GM12878 (cell line): ENCODE data around the gene SLC25A17. TPM values are rescaled to one million over a fixed set of nuclear protein-coding genes. Genes with fewer than 3 reads are reported as not detected.

Experiments
- ATAC-seq: fragments of 200-7000 bp; cut with Tn5 transposase; 3 replicates; pipeline ENCODE4 v1.9.1; 2020; ENCODE audit warnings: mild to moderate bottlenecking, moderate library complexity
- BruUV-seq: library from RNA; stranded (reverse); fragments of 400-500 nt; replicated peaks from 2 replicates; lab custom pipeline; 2021; lab: Mats Ljungman, UMichigan
- CTCF ChIA-PET: fragments of 300-600 bp; sonication (Branson Sonifier 250); formaldehyde crosslinking; extraction: SDS; loops from one replicate; lab custom pipeline; 2021; ENCODE audit warnings: inconsistent platforms; lab: Yijun Ruan, JAX
- POLR2A ChIA-PET: fragments of 350-600 bp; formaldehyde crosslinking; extraction: SDS; loops from one replicate; lab custom pipeline; 2021; ENCODE audit warnings: inconsistent platforms; lab: Charles Lee
- RAD21 ChIA-PET: fragments of 300-600 bp; sonication (Branson Sonifier 250); formaldehyde crosslinking; loops from one replicate; lab custom pipeline; 2023; ENCODE audit warnings: antibody characterized with exemption; ENCODE audit not compliant: unreplicated experiment; lab: Charles Lee
- SMC1A ChIA-PET: fragments of 300-600 bp; sonication (Branson Sonifier 250); formaldehyde crosslinking; loops from one replicate; lab custom pipeline; 2023; ENCODE audit not compliant: unreplicated experiment, uncharacterized antibody; lab: Charles Lee
- DNase-seq: peaks from one replicate; pipeline ENCODE4 v3.0.0-alpha.2; 2011; ENCODE audit warnings: low read depth, low spot score
- FAIRE-seq: peaks from 3 replicates; lab custom pipeline; 2011; peaks lifted over from hg19 to GRCh38; lab: Jason Lieb, UNC
- H2AFZ ChIP-seq: 2 replicates; pipeline ENCODE4 v1.6.0; 2011; ENCODE audit warnings: low read depth, low read length, control low read depth; ENCODE audit not compliant: control insufficient read depth
- H3K27ac ChIP-seq: 2 replicates; pipeline ENCODE4 v1.5.1; 2011; ENCODE audit warnings: control low read depth; ENCODE audit not compliant: control insufficient read depth, insufficient read depth
- H3K27me3 ChIP-seq, 2 experiments: replicated peaks in 1 of 2; 2 replicates each; pipeline versions ENCODE4 v1.6.0 to v1.6.1; 2011; ENCODE audit warnings: low read length in 1 of 2; ENCODE audit not compliant: control insufficient read depth in 2 of 2, insufficient read depth in 2 of 2
- H3K36me3 ChIP-seq, 2 experiments: 2 replicates each; pipeline ENCODE4 v1.5.1; 2011; ENCODE audit warnings: low read length in 1 of 2; ENCODE audit not compliant: control insufficient read depth in 2 of 2, insufficient read depth in 2 of 2
- H3K4me1 ChIP-seq: 2 replicates; pipeline ENCODE4 v1.6.1; 2011; ENCODE audit warnings: mild to moderate bottlenecking, low read length, moderate library complexity, mixed read lengths; ENCODE audit not compliant: control insufficient read depth, insufficient read depth
- H3K4me2 ChIP-seq: 2 replicates; pipeline ENCODE4 v1.6.0; 2011; ENCODE audit warnings: control low read depth; ENCODE audit not compliant: control insufficient read depth, insufficient read depth
- H3K4me3 ChIP-seq: fragments of 200-600 bp; sonication (generic); 2 replicates; pipeline ENCODE4 v1.5.1; 2016
- H3K79me2 ChIP-seq: 2 replicates; pipeline ENCODE4 v1.6.0; 2011; ENCODE audit warnings: low read length; ENCODE audit not compliant: control insufficient read depth, insufficient read depth
- H3K9ac ChIP-seq: 2 replicates; pipeline ENCODE4 v1.8.0; 2011; ENCODE audit warnings: low read length, control low read depth, mixed read lengths; ENCODE audit not compliant: control insufficient read depth, insufficient read depth
- H3K9me3 ChIP-seq: replicated peaks from 3 replicates; pipeline ENCODE4 v1.5.1; 2011; ENCODE audit warnings: mild to moderate bottlenecking, low read length; ENCODE audit not compliant: control insufficient read depth, insufficient read depth
- H4K20me1 ChIP-seq: 2 replicates; pipeline ENCODE4 v1.6.0; 2011; ENCODE audit not compliant: control insufficient read depth, insufficient read depth
- ASH2L ChIP-seq: fragments of 300-600, 200-600 bp; sonication (generic); IDR thresholded peaks from 2 replicates; pipeline ENCODE4 v1.6.1; 2017; ENCODE audit warnings: low read depth, mild to moderate bottlenecking, borderline replicate concordance
- BACH1 ChIP-seq: fragments of 450-650 bp; IDR thresholded peaks from 2 replicates; pipeline ENCODE4 v1.6.1; 2017; ENCODE audit warnings: mild to moderate bottlenecking, borderline replicate concordance
- CBFB ChIP-seq: IDR thresholded peaks from 2 replicates; pipeline ENCODE4 v1.6.1; 2016; ENCODE audit warnings: antibody characterized with exemption, low read depth
- CEBPB ChIP-seq, 2 experiments: fragments of 150-350 bp in 1 of 2; IDR thresholded peaks; 2 replicates each; pipeline ENCODE4 v1.6.1; 2012 to 2014; ENCODE audit warnings: low read depth in 2 of 2, low read length in 2 of 2, borderline replicate concordance in 1 of 2, inconsistent platforms in 1 of 2
- ESRRA ChIP-seq: IDR thresholded peaks from 2 replicates; pipeline ENCODE4 v1.6.1; 2012; ENCODE audit warnings: mild to moderate bottlenecking, low read length, improper control_type of control experiment
- NFXL1 ChIP-seq: fragments of 450-650 bp; IDR thresholded peaks from 2 replicates; pipeline ENCODE4 v1.6.1; 2017; ENCODE audit warnings: antibody characterized with exemption, mild to moderate bottlenecking, borderline replicate concordance
- SMARCA5 ChIP-seq: fragments of 450-650 bp; IDR thresholded peaks from 2 replicates; pipeline ENCODE4 v1.6.1; 2017; ENCODE audit warnings: mild to moderate bottlenecking
- WRNIP1 ChIP-seq: IDR thresholded peaks from 2 replicates; pipeline ENCODE4 v1.6.1; 2011; ENCODE audit warnings: low read depth, low read length, improper control_type of control experiment, borderline replicate concordance
- WGBS: methylation state at CpG from one replicate; pipeline ENCODE4 v1.1.6; 2016; ENCODE audit warnings: low lambda C conversion rate; ENCODE audit not compliant: insufficient replicate concordance, insufficient coverage; ENCODE audit errors: missing lambda C conversion rate; 5-methylcytosine and 5-hydroxymethylcytosine counted together
- in situ Hi-C: fragments of 300-500 bp; cut with MboI; formaldehyde crosslinking; loops from 9 replicates; pipeline ENCODE4 v1.14.3; 2018; ENCODE audit warnings: mixed read lengths
- intact Hi-C: fragments of 100-400 bp; cut with micrococcal nuclease; formaldehyde crosslinking; loops from one replicate; pipeline ENCODE4 v1.14.2; 2022; ENCODE audit not compliant: unreplicated experiment
- polyA plus RNA-seq, 11 experiments: library from polyadenylated mRNA; depleted of rRNA in 4 of 11; unstranded in 6 of 11; stranded (reverse) in 5 of 11; fragments of >200 nt; fragmentation: Nextera tagmentation in 4 of 11; fragmentation: Illumina TruSeq in 1 of 11; extraction: Ambion mirVana in 4 of 11; extraction: Trizol in 1 of 11; gene quantifications; 1 replicate in 1 of 11; 2 replicates in 10 of 11; pipeline versions ENCODE4 v1.2.1 to v1.2.3, GENCODE V29; 2011 to 2016; ENCODE audit warnings: inconsistent platforms in 2 of 11, missing spikeins in 2 of 11, low read depth in 1 of 11
- total RNA-seq, 4 experiments: library from RNA; depleted of rRNA in 3 of 4; stranded (reverse); fragments of >200 nt in 3 of 4; fragmentation: Illumina TruSeq in 1 of 4; extraction: Trizol in 1 of 4; gene quantifications; 2 replicates each; pipeline versions ENCODE4 v1.2.1 to v1.2.3, GENCODE V29; 2013 to 2021
- TF ChIP-seq, protein P1 (sequence below): fragments of 150-350 bp; IDR thresholded peaks from 2 replicates; pipeline ENCODE4 v1.6.1; 2014; ENCODE audit warnings: mild to moderate bottlenecking, low read depth, low read length
- TF ChIP-seq, protein P2 (sequence below): IDR thresholded peaks from 2 replicates; pipeline ENCODE4 v1.6.1; 2012; ENCODE audit warnings: improper control_type of control experiment, low read depth, low read length; ENCODE audit not compliant: insufficient replicate concordance

Gene SLC25A17
- total and polyA plus RNA-seq, 10 of the 15 experiments (the other 5 are each of a cell fraction or from before 2014, with no cell fraction given): 37.5 to 113 (median 62.3) TPM

DNA sequence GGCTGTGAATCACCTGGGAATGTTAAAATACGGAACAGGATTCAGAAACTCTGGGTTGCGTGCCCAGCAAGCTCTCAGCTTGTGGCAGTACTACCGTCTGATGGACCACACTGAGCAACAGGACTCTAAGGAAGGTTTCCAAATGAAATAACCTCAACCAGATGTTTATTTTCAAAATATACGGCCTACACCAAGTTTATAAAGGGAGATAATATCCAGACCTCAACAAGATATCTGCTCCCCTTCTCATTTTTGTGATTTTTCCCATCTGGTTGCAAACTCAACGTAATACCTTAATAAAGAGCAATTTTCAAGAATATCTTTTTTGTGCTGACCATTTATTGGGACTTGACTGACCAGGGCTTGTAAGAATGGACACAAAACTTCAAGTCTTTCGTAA, 49.4 kb downstream of the SLC25A17 start (continued):
- TF ChIP-seq ASH2L: no peak
- no peak for TF ChIP-seq SMARCA5
- TF ChIP-seq WRNIP1: no peak
- TF ChIP-seq, protein P1, sequence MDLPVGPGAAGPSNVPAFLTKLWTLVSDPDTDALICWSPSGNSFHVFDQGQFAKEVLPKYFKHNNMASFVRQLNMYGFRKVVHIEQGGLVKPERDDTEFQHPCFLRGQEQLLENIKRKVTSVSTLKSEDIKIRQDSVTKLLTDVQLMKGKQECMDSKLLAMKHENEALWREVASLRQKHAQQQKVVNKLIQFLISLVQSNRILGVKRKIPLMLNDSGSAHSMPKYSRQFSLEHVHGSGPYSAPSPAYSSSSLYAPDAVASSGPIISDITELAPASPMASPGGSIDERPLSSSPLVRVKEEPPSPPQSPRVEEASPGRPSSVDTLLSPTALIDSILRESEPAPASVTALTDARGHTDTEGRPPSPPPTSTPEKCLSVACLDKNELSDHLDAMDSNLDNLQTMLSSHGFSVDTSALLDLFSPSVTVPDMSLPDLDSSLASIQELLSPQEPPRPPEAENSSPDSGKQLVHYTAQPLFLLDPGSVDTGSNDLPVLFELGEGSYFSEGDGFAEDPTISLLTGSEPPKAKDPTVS: no peak

DNA sequence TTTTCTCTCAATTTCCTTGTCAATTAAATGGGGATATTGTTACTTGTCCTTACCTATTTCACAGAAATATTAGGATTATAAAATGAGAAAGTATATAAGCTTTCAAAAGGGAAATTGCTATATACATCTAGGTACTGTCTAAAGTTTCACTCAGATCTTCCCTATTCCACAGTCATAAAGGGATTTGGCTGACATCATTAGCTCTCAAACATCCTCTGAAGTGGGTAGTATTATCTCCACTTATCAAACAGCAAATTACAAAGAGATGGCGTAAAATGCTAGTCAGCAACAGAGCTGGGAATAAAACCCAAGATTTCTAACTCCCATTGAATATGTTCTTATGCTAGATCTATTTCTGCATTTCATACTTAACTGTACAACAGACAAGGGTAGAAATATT, 50.9 kb downstream of the SLC25A17 start:
- FAIRE-seq: no peak
- POLR2A ChIA-PET: interaction anchor here (1.0 kb wide), 1 partner anchor 11 kb away, joined by 4 read pairs; no protein-coding TSS in a partner anchor

More for the DNA sequence above, 50.9 kb downstream of the SLC25A17 start:
- Histone ChIP-seq H3K27ac (no peak overlapping the region), H4K20me1 (no peaks in the 10 kb centered on the region), H3K4me1 (peaks cover 16% of the 10 kb centered on the region; the same call in 1 of the 2 replicates), H3K4me2 (no peak overlapping the region), H3K9me3 (no peaks in the 10 kb centered on the region), H3K27me3 (no peaks in the 10 kb centered on the region), H3K79me2 (no peaks in the 10 kb centered on the region)
- no peak for DNase-seq
- in situ Hi-C loops: no loop called here
- 100% methylated on average over 1 of the region's 1 CpG for WGBS
- SMC1A ChIA-PET: interaction anchor here (0.8 to 2.1 kb wide), 7 partner anchors 8 to 332 kb away, joined by 3 to 11 read pairs (median 5); no protein-coding TSS in a partner anchor
- TF ChIP-seq CBFB (no peak), NFXL1 (no peak), ESRRA (no peak), BACH1 (no peak), CEBPB (IDR thresholded peaks at IDR 0.05; ENCODE audit: borderline replicate concordance in 1 of 2, low read depth in 2 of 2, low read length in 2 of 2) (no peak)
- TF ChIP-seq, protein P2, sequence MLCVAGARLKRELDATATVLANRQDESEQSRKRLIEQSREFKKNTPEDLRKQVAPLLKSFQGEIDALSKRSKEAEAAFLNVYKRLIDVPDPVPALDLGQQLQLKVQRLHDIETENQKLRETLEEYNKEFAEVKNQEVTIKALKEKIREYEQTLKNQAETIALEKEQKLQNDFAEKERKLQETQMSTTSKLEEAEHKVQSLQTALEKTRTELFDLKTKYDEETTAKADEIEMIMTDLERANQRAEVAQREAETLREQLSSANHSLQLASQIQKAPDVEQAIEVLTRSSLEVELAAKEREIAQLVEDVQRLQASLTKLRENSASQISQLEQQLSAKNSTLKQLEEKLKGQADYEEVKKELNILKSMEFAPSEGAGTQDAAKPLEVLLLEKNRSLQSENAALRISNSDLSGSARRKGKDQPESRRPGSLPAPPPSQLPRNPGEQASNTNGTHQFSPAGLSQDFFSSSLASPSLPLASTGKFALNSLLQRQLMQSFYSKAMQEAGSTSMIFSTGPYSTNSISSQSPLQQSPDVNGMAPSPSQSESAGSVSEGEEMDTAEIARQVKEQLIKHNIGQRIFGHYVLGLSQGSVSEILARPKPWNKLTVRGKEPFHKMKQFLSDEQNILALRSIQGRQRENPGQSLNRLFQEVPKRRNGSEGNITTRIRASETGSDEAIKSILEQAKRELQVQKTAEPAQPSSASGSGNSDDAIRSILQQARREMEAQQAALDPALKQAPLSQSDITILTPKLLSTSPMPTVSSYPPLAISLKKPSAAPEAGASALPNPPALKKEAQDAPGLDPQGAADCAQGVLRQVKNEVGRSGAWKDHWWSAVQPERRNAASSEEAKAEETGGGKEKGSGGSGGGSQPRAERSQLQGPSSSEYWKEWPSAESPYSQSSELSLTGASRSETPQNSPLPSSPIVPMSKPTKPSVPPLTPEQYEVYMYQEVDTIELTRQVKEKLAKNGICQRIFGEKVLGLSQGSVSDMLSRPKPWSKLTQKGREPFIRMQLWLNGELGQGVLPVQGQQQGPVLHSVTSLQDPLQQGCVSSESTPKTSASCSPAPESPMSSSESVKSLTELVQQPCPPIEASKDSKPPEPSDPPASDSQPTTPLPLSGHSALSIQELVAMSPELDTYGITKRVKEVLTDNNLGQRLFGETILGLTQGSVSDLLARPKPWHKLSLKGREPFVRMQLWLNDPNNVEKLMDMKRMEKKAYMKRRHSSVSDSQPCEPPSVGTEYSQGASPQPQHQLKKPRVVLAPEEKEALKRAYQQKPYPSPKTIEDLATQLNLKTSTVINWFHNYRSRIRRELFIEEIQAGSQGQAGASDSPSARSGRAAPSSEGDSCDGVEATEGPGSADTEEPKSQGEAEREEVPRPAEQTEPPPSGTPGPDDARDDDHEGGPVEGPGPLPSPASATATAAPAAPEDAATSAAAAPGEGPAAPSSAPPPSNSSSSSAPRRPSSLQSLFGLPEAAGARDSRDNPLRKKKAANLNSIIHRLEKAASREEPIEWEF: no peak
- TF ChIP-seq, all 136 proteins: peak for 0
- ATAC-seq: no peak
- intact Hi-C loops: no loop called here
- Histone ChIP-seq H3K4me3 (no peak overlapping the region), H3K9ac (no peak overlapping the region), H2AFZ (no peak overlapping the region), H3K36me3 (peaks cover 2 to 8% of the 10 kb centered on the region in 2 experiments)
- RAD21 ChIA-PET: interaction anchor here (1.0 kb wide), 1 partner anchor 85 kb away, joined by 3 read pairs; no protein-coding TSS in a partner anchor
- CTCF ChIA-PET: interaction anchor here (0.8 to 1.5 kb wide), 6 partner anchors 9 to 131 kb away, joined by 3 to 5 read pairs (median 3); no protein-coding TSS in a partner anchor
- no TSS peak for BruUV-seq
